Measurements from ENCODE around the gene GSTA4. TPM values are rescaled to one million over a fixed set of nuclear protein-coding genes. Genes with fewer than 3 reads are reported as not detected.

The GSTA4 gene
- total and polyA plus RNA-seq, 2 donors (not counting 3 experiments of a cell fraction or from before 2014, with no cell fraction given), result 15.0 to 24.6 TPM

- Histone ChIP-seq H3K9me3 (replicated peaks; ENCODE audit: control insufficient read depth, insufficient read depth, low read length) (no peaks in the 10 kb centered on the region), H3K27ac (ENCODE audit: insufficient read depth, low read depth, low read length) (no peak overlapping the region), H3K9ac (replicated peaks; ENCODE audit: extremely low read depth, insufficient read depth, low read length) (no peak overlapping the region), H3K4me2 (ENCODE audit: insufficient read depth, low read length) (no peak overlapping the region), H2AFZ (ENCODE audit: low read depth, low read length) (no peak overlapping the region), H4K20me1 (replicated peaks; ENCODE audit: control insufficient read depth, extremely low read depth, insufficient read depth, low read length) (no peaks in the 10 kb centered on the region), H3K27me3 (ENCODE audit: control insufficient read depth in 2 of 2, insufficient read depth in 2 of 2, low read length in 2 of 2) (no peaks in the 10 kb centered on the region), H3K79me2 (ENCODE audit: control insufficient read depth, insufficient read depth, low read length) (no peaks in the 10 kb centered on the region), H3K9me1 (replicated peaks; ENCODE audit: control insufficient read depth, extremely low read depth, insufficient read depth, low read length) (no peaks in the 10 kb centered on the region), H3K36me3 (ENCODE audit: control insufficient read depth in 2 of 2, extremely low read depth in 1 of 2, insufficient read depth in 2 of 2, low read length in 2 of 2) (no peaks in the 10 kb centered on the region), H3K4me3 (replicated peaks in 1 of 3; ENCODE audit: insufficient read depth in 1 of 3, low read depth in 1 of 3, low read length in 3 of 3) (no peak overlapping the region), H3K4me1 (ENCODE audit: control insufficient read depth, extremely low read depth, insufficient read depth, low read length) (no peaks in the 10 kb centered on the region)
- CTCF ChIA-PET, result no interaction called here
- FAIRE-seq, result no peak
- DNase-seq (ENCODE audit: low read depth, low spot score), result no peak
- TF ChIP-seq FOS (IDR thresholded peaks at IDR 0.05; ENCODE audit: borderline replicate concordance, insufficient read depth, low read length), result no peak
- no peak for TF ChIP-seq POLR2AphosphoS5 (IDR thresholded peaks at IDR 0.05; ENCODE audit: insufficient read depth, low read depth, low read length)
- TF ChIP-seq, protein P1, sequence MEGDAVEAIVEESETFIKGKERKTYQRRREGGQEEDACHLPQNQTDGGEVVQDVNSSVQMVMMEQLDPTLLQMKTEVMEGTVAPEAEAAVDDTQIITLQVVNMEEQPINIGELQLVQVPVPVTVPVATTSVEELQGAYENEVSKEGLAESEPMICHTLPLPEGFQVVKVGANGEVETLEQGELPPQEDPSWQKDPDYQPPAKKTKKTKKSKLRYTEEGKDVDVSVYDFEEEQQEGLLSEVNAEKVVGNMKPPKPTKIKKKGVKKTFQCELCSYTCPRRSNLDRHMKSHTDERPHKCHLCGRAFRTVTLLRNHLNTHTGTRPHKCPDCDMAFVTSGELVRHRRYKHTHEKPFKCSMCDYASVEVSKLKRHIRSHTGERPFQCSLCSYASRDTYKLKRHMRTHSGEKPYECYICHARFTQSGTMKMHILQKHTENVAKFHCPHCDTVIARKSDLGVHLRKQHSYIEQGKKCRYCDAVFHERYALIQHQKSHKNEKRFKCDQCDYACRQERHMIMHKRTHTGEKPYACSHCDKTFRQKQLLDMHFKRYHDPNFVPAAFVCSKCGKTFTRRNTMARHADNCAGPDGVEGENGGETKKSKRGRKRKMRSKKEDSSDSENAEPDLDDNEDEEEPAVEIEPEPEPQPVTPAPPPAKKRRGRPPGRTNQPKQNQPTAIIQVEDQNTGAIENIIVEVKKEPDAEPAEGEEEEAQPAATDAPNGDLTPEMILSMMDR (IDR thresholded peaks at IDR 0.05; ENCODE audit: extremely low read depth in 1 of 2, insufficient read depth in 1 of 2, low read depth in 1 of 2, low read length in 2 of 2), result no peak
- no peak for TF ChIP-seq MAX (IDR thresholded peaks at IDR 0.05; ENCODE audit: insufficient read depth, insufficient read length)
- TF ChIP-seq POLR2A (IDR thresholded peaks at IDR 0.05; ENCODE audit: low read depth, low read length), result no peak
- no peak for TF ChIP-seq EZH2 (IDR thresholded peaks at IDR 0.05; ENCODE audit: borderline replicate concordance, low read depth, low read length, severe bottlenecking)
- TF ChIP-seq GATA2 (IDR thresholded peaks at IDR 0.05; ENCODE audit: insufficient read depth, insufficient read length, low read depth, low read length), result no peak
- TF ChIP-seq MYC (IDR thresholded peaks at IDR 0.05; ENCODE audit: low read depth, low read length), result no peak
- TF ChIP-seq JUN (IDR thresholded peaks at IDR 0.05; ENCODE audit: borderline replicate concordance, insufficient read depth, insufficient read length, low read depth), result no peak
- intact Hi-C loops (cut with micrococcal nuclease) (no loop called here), dilution Hi-C loops (cut with MboI; ENCODE audit: extremely low pct_ligation_motif_present, low sequenced_read_pairs) (no loop called here)
- POLR2A ChIA-PET, result interaction anchor here (0.7 kb wide), 1 partner anchor 14 kb away, joined by 5 read pairs; no protein-coding TSS in a partner anchor
- no TSS peak for BruUV-seq (replicated peaks)
These were observed 29.0 kb downstream of the GSTA4 start for GRCh38 chr6:52966101-52966500.

Measured in endothelial cell of umbilical vein (primary cell).